COLO668 (cell line): ENCODE measurements around the gene FBRSL1.
"Not testable (repeated sequence)": the region's sequence is repeated elsewhere in the genome, so short reads cannot be mapped to it uniquely, and the experiment has no call there.

Experiments
- DNase-seq: peaks from one replicate; lab custom pipeline; 2025; ENCODE audit not compliant: unreplicated experiment; lab: John Stamatoyannopoulos, UW

Gene FBRSL1

DNA sequence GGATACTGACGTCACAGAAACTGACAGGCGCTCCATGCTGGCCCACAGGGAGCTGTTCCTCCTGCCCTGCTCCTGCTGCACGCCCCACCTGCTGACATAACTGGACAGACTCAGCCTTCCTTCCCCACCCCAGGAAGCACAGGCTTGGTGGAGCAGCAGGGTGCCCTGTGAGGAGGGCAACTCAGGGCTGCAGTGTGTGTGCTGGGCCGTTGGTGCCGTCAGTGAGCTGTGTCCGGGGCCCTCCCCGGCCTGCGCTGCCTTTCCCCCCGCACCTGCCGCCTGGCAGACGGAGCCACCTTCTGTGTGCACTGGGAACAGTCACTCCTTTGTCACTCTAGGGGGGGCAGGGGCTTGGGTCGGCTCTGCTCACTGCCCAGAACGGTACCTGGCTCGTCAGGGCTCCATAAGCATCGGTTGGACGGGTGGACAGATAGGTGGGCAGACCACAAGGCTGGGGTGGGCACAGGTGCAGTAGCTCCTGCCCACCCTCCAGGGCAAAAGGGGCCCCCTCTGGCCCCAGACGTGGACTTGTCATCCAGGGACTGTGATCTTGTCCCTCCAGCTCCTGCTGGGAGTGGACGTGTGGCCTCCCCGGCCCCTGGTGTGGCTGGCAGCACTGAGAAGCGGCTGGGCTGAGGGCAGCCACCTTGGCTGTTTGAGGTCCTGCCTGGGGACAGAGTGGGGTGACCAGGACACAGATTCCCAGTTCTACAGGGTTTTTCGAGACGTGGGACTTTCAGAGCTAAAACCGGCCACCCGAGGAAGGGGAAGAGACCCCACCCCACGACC is 32.8 kb downstream of the FBRSL1 start:
- peak; percentile 26 for DNase-seq

DNA sequence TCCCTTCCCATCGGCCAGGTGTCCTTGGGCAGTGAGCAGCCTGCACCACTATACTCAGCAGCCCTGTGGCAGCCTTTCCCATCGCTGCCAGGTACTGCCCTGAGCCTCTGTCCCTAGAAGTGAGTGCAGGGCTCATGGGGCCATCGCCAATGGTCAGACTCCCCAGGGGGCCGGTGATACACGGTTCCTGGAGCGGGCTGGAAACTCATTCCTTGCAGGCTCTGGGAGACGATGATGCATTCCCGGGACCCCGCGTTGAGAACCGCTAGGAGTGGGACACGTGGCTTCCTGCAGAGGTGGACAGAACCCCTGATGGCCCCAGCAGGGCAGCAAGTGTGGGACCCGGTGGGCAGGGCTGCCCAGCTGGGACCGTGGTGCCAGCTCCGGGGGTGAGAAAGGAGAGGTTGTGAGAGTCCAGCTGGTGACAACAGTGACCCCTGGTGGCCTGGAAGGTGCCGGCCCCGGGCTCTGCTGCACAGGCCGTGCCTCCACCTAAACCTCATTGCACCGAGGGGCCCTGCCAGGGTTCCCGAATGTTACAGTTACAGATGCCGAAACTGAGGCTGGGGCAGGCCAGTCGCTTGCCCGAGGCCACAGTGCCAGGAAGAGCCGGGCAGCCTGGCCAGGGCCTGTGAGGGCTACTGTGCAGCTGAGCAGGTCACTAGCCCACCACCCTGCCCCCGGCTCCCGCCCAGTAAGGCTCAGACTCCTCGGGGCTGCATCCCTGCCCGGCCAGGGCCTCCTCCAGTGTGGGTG is 33.8 kb downstream of the FBRSL1 start:
- peak; percentile 56 for DNase-seq

DNA sequence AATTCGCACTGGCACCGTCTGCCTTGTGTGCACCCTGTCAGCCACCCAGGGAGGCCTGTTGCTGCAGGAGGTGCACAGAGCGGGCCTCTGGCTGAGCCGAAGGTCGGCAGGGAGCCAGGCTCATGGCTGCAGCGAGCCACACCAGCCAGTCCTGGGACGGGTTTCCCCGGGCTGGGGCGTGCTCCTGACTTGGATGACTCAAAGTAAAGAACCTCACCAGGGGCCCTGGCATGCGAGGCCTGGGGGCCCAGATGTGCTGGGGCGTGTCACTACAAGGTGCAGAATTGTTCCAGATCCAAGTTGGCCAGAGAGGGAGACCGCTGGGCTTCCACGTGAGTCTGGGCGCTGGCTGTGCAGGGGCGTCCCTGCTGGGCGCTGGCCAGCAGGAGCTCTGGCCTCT is 34.5 kb downstream of the FBRSL1 start:
- DNase-seq: no peak

DNA sequence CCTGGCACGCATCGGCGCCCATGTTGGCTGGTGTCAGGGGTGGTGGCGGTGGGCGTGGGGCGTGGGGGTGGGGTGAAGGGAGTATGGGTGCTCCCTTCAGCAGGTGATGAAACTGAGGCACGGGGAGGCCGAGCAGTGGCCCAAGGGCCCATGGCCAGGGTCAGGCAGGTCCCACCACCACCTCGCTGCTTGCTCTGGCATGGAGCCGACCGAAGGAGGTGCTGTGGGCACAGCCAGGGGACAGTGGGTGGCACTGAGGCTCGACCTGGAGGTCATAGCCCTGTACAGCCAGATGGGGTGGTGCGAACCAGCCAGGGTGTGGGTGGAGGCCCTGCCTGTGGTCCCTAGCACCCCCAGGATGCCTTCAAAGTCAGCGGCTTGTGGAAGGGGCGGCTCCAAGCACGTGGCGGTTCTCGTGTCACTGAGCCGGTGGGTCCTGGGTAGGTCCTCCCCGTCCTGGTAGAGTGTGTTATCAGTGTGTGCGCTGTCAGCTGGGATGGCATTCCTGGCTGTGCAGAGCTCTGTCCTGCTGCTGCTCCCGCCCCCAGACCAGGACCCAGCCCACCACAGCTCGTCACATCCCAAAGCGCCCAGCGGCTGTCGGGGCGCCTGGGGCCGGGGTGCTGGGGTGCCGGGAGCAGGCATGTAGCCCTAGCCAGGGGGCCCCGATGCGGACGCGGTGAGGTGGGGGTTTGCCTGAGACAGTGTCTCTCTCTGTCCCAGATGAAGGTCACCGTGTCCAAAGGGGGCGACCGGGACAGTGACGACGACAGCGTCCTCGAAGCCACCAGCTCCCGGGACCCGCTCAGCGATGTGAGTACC is 35.3 kb downstream of the FBRSL1 start:
- DNase-seq: no peak

DNA sequence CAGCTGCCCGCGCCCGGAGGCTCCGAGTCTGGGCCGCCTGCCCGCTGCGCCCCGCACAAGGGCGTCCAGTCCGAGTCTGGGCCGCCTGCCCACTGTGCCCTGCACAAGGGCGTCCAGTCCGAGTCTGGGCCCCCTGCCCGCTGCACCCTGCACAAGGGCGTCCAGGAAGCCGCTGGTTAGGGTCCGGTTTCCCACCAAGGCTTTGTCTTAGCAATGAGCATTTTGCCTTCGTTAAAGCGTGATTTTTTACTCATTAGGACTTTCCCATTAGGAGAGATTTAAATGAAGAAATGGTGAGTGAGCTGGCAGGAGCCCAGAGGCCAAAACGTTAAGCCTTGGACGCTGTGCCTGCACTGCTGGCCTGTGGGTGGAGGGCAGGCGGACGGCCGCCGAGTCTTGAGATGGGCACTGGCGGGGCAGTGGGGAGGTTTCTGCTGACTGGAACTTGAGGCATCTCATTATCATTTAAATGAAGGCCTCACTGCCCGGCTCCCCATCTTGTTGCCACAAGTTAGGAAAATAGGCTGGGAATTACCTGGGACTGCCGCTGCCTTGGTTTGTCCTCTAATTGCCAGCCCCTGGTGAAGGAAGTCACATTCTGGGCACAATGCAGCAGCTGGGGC is 36.0 kb downstream of the FBRSL1 start:
- no peak for DNase-seq

DNA sequence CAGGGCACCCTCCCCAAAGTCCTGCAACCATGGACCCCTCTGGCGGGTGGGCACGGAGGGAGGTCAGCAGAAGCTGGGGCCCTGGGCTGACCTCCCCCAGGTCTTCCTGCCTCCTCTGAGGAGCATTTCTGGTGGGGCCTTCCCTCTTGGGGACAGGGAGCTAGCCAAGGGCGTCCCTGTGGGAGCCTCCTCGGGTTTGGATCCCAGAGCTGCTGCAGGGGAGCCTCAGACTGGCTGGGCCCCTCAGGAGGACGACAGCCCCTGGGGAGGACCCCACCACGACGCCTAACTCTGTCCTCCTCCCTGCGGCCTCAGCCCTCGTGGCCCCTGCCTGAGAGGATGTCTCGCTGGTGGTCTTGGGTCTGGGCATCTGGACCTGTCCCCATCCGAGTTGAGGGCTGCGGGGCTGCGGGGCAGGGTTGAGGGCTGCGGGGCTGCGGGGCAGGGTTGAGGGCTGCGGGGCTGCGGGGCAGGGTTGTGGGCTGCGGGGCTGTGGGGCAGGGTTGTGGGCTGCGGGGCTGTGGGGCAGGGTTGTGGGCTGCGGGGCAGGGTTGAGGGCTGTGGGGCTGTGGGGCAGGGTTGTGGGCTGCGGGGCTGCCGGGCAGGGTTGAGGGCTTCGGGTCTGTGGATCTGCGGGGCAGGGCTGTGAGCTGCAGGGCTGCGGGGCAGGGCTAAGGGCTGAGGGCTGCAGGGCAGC is 37.4 kb downstream of the FBRSL1 start:
- no peak for DNase-seq

DNA sequence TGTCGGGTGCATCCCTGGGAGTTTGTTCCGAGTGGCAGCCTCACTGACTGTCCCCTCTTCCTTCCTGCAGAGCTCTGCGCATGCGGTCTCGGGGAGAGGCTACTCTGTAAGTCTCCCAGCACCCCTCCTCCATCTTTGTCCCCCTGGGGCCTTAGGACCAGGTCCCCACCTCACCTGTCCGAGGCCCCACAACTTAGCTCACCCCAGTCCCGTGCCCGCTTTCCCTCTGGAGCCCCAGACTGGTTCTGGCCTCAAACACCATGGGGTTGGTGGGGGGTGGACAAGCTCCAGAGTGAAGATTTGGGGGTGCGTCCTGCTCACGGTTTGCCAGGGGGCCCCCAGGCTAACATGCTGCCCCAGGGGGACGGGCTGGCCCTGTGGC is 37.9 kb downstream of the FBRSL1 start:
- DNase-seq: no peak

DNA sequence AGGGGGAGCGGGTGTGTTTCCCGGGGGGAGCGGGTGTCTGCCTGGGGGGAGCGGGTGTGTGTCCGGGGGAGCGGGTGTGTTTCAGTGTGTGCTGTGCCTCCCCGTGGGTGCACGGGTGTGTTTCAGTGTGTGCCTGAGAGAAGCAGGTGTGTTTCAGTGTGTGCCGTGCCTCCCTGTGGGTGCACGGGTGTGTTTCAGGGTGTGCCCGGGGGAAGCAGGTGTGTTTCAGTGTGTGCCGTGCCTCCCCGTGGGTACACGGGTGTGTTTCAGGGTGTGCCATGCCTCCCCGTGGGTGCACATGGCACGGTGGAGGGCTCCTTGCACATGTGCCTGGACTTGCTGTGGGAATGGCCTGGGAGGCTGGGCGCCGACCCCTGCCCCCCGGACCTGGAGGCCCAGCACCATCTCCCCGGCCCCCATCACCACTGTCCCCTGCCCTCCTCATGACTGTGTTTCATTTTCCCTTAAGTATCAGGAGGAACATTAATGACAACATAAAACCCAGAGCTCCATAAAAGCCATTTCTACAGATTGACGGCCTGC is 38.7 kb downstream of the FBRSL1 start:
- no peak for DNase-seq

DNA sequence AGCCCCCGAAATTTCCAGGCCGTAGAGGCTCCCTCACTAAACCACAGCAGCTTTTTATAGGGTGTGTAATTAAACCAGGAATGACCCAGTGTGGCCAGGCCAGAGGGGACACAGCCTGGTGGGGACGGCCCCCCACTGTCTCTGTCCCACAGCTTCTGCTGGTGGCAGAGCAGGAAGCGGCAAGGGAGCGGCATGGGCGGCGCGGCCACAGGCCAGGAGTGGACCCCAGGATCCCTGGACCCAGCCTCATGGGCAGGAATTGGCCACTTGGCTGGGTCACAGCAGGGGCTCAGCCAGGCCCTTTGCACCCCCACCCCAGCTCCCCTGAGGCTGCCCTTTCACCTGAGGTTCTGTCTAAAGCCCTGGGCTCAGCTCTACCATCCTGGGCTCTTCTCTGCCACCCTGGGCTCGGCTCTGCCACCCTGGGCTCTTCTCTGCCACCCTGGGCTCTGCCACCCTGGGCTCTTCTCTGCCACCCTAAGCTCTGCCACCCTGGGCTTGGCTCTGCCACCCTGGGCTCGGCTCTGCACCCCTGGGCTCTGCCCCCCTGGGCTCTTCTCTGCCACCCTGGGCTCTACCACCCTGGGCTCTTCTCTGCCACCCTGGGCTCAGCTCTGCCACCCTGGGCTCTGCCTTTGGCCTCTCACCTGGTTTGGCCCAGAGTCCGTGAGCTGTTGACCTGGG is 39.3 kb downstream of the FBRSL1 start:
- DNase-seq: no peak

DNA sequence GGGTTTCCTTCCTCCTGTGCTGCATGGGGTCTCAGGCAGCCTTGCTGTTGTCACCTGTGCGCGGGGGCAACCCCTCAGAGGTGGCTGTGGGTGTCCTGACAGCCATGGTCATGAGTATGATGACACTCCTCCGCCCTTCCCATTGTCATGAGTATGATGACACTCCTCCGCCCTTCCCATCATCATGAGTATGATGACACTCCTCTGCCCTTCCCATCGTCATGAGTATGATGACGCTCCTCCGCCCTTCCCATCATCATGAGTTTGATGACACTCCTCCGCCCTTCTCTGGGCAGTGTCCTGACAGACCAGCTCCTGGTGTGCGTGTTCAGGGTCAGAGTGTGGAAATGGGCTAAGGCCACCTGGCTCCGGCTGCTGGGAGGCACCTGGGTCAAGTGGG is 40.0 kb downstream of the FBRSL1 start:
- DNase-seq: no peak

DNA sequence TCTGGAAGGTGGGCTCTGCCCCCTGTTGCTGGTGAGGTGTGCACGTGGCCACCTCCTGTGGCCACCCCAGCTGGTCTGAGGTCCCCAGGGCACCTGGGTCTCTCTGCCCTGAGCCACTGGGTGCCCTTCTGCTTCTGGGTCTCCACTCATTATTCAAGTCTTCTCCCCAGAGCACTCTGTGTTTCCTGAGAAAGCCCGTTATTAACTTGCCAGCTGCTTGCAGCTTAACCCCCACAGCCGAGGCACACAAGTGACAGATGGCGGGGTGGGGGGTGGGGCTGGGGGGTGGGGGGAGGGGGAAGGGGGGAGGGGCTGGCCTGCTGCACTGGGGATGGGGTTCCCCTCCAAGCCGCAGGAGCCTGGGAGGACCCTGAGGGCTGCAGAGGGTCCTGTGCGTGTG is 40.5 kb downstream of the FBRSL1 start:
- no peak for DNase-seq

DNA sequence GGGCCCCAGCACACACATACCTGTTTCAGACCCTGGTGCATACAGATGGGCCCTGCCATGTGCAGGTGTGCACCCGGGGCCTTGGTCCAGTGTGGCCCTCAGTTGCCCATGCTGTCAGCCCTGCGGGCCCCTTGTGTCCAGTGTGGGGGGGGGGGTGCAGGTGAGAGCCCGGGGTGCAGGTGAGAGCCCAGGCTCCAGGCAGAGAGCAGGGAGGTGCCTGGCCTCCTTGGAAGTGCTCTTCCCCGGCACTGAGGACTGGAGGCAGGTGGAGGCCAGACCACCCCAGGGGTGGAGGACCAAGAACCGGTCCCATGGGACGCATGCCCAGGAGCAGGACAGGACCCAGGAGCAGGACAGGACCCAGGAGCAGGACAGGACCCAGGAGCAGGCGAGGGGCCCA is 40.9 kb downstream of the FBRSL1 start:
- DNase-seq: no peak

DNA sequence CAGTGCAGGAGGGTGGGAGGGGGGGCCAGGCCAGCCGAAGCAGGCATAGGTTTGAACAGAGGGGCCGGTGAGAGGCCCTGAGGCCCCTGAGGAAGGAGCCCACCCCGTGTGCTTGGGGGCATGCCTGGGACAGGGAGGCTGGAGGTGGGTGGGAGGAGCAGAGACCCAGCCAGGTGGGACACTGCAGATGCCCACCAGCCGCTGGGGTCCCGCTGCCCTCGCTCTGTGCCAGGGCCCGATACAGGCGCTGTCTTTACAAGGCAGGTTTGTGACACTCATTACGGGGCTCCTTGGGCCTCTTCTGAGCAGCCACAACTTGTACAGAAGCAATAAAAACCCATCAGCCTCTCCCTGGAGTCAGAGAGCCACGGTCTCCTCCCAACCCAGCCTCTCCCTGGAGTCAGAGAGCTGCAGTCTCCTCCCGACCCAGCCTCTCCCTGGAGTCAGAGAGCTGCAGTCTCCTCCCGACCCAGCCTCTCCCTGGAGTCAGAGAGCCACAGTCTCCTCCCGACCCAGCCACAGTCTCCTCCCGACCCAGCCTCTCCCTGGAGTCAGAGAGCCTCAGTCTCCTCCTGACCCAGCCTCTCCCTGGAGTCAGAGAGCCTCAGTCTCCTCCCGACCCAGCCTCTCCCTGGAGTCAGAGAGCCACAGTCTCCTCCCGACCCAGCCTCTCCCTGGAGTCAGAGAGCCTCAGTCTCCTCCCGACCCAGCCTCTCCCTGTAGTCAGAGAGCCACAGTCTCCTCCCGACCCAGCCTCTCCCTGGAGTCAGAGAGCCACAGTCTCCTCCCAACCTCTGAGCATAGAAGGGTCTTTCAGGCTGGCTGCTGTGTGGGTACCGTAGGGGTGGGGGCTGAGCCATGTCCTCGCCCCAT is 43.0 kb downstream of the FBRSL1 start:
- DNase-seq: not testable (repeated sequence)

DNA sequence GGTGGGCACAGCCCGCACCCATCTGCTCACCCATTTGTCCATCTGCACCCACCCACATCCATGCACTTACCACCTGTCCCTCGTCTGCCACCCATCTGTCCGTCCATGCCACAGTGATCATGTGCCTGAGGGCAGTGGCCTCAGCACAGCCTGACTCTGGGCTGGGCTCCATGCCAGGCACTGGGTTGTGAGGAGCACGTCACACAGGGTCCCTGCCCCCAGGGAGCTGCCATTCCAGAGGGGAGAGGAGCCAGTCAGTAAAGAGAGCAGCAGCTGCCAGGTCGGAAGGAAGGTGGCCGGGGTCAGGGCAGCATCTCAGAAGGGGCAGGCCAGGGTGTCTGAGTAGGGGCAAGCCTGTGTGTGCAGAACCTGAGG is 43.6 kb downstream of the FBRSL1 start:
- DNase-seq: no peak

DNA sequence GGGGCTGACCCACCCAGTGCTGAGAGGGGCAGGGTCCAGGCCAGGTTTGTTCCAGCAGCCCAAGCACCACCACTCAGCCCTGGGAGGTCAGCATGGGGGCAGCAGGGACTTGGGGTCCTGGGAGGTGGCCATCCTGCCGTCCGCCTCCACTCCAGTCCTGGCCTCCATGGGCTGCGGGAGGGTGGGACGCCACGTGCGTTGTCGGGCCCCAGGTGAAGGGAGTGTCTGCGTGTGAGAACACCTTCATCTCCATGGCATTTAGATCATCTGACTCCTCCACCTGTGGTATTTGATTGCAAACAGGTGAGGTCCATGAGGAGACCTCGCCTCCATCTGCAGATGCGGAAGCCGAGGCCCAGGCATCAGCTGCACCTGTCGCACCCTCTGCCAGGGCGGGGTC is 44.1 kb downstream of the FBRSL1 start:
- no peak for DNase-seq

DNA sequence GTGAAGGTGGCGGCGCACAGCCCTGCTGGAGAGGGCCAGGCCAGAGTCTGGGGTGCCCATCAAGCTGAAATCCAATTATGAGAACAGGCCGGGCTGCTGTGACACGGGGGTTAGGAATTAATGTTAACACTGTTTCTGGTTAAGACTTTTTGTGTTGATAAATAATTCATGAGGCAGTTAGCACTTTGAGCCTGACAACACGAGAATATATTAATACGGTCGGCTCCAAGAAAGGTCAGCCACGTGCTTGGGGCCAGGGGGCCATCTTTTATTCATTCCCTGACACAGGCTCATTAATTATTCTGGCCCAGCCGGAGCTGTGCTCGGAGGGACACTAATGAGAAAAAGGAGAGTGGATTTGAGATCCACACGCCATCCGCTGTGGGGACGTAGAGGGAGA is 45.1 kb downstream of the FBRSL1 start:
- no peak for DNase-seq

DNA sequence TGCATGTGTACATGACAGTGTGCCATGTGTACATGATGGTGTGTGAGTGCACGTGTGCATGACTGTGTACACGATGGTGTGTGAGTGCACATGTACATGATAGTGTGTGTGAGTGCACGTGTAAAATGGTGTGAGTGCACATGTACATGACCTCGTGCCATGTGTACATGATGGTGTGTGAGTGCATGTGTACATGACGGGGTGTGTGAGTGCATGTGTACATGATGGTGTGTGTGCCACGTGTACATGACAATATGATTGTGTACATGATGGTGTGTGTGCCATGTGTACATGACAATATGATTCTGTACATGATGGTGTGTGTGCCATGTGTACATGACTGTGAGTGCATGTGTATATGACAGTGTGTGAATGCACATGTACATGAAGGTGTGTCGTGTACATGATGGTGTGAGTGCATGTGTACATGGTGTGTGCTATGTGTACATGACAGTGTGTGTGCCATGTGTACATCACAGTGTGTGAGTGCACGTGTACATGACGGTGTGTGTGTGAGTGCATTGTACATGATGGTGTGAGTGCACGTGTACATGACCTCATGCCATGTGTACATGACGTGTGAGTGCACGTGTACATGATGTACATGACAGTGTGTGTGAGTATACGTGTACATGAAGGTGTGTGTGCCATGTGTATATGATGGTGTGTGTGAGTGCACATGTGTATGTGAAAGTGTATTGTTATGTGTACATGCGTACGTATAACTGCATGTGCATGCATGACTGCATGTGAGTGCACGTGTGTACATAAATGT is 46.3 kb downstream of the FBRSL1 start:
- no peak for DNase-seq

DNA sequence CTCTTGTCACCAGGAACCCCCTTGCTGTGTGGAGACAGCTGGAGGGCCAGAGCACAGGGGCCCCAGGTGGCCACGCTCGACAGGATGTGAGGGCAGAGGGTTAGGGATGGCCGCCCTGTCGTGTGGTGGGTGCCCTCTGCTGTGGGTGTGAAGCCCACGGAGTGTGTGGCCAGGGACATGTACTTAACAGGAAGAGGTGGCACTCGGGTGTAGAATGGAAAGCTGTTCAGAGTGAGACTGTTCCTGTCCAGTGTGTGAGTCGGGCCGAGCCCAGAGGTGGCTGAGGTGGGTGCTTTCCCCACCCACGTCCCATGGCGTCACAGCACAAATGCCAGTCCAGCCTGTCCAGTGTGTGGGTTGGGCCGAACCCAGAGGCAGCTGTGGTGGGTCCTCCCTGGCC is 47.1 kb downstream of the FBRSL1 start:
- no peak for DNase-seq
